K562 (cell line): Measurements from ENCODE around the gene CERS6. TPM values are rescaled to one million over a fixed set of nuclear protein-coding genes. Genes with fewer than 3 reads are reported as not detected.

ENCODE experiments used
- ATAC-seq: fragments of 200-7000 bp; cut with Tn5 transposase; 3 replicates; pipeline ENCODE4 v1.9.1; 2020; ENCODE audit warnings: moderate library complexity
- BruUV-seq: library from RNA; stranded (reverse); fragments of 400-500 nt; replicated peaks from 2 replicates; lab custom pipeline; 2021; lab: Mats Ljungman, UMichigan
- CTCF ChIA-PET: fragments of 300-600 bp; formaldehyde crosslinking; extraction: SDS; loops from one replicate; lab custom pipeline; 2021; ENCODE audit warnings: low intra/inter-chr PET ratio; lab: Yijun Ruan, JAX
- POLR2A ChIA-PET: fragments of 300-600, 350-650 bp; sonication (Branson Sonifier 250); formaldehyde crosslinking; extraction: SDS; loops from one replicate; lab custom pipeline; 2021; ENCODE audit warnings: antibody characterized with exemption, inconsistent platforms; lab: Yijun Ruan, JAX
- DNase-seq, 4 experiments: peaks; one replicate each; pipeline versions ENCODE4 v3.0.0 to v3.0.0-alpha.2; 2011 to 2018; ENCODE audit warnings: low spot score in 3 of 4, mixed read lengths in 3 of 4; ENCODE audit errors: extremely low read depth in 1 of 4
- FAIRE-seq: peaks from 2 replicates; lab custom pipeline; 2011; peaks lifted over from hg19 to GRCh38; lab: Jason Lieb, UNC
- H2AFZ ChIP-seq: 2 replicates; pipeline ENCODE4 v1.6.0; 2011; ENCODE audit warnings: low read depth, low read length, control low read depth, inconsistent platforms
- H3K27ac ChIP-seq: fragments of 200-600 bp; 3 replicates; pipeline ENCODE4 v1.8.0; 2011; ENCODE audit warnings: low read depth, mild to moderate bottlenecking, control low read depth, inconsistent platforms, low read length, moderate library complexity, mixed read lengths; ENCODE audit errors: extremely low read depth
- H3K27me3 ChIP-seq, 2 experiments: fragments of 300-600 bp in 1 of 2; 2 replicates in 1 of 2; 3 replicates in 1 of 2; pipeline versions ENCODE4 v1.6.0 to v1.8.0; 2011; ENCODE audit warnings: inconsistent platforms in 2 of 2, low read length in 2 of 2, mild to moderate bottlenecking in 1 of 2, mixed read lengths in 1 of 2, moderate library complexity in 1 of 2; ENCODE audit not compliant: control insufficient read depth in 2 of 2, insufficient read depth in 2 of 2
- H3K36me3 ChIP-seq: fragments of 300-600 bp; 3 replicates; pipeline ENCODE4 v1.8.0; 2011; ENCODE audit warnings: mild to moderate bottlenecking, low read length, inconsistent platforms; ENCODE audit not compliant: control insufficient read depth, insufficient read depth
- H3K4me1 ChIP-seq, 2 experiments: fragments of 200-600 bp in 1 of 2; replicated peaks in 1 of 2; 2 replicates in 1 of 2; 3 replicates in 1 of 2; pipeline versions ENCODE4 v1.5.1 to v1.8.0; 2011; ENCODE audit warnings: inconsistent platforms in 2 of 2, low read length in 2 of 2, mild to moderate bottlenecking in 1 of 2, mixed read lengths in 1 of 2, moderate library complexity in 1 of 2; ENCODE audit not compliant: control insufficient read depth in 2 of 2, insufficient read depth in 2 of 2
- H3K4me2 ChIP-seq: 2 replicates; pipeline ENCODE4 v1.6.1; 2011; ENCODE audit warnings: low read length, control low read depth, inconsistent platforms, mixed read lengths; ENCODE audit not compliant: insufficient read depth
- H3K4me3 ChIP-seq: fragments of 200-600 bp; sonication (generic), shearing (Covaris generic); 2 replicates; pipeline ENCODE4 v1.5.1; 2016; ENCODE audit warnings: control low read depth, inconsistent platforms
- H3K79me2 ChIP-seq: fragments of 200-600 bp; 3 replicates; pipeline ENCODE4 v1.8.0; 2011; ENCODE audit warnings: low read length, inconsistent platforms; ENCODE audit not compliant: control insufficient read depth, insufficient read depth
- H3K9ac ChIP-seq, 2 experiments: 2 replicates each; pipeline versions ENCODE4 v1.6.0 to v1.6.1; 2011; ENCODE audit warnings: low read depth in 2 of 2, low read length in 2 of 2, control low read depth in 1 of 2, inconsistent platforms in 1 of 2, mild to moderate bottlenecking in 1 of 2, mixed read lengths in 1 of 2; ENCODE audit not compliant: insufficient read depth in 1 of 2
- H3K9me1 ChIP-seq: one replicate; pipeline ENCODE4 v1.6.0; 2011; ENCODE audit warnings: inconsistent platforms, mild to moderate bottlenecking, low read length, moderate library complexity; ENCODE audit not compliant: control insufficient read depth, insufficient read depth
- H3K9me3 ChIP-seq: replicated peaks from 2 replicates; pipeline ENCODE4 v1.5.1; 2011; ENCODE audit warnings: low read depth, low read length, inconsistent platforms; ENCODE audit not compliant: control insufficient read depth, insufficient read depth
- H4K20me1 ChIP-seq: replicated peaks from 2 replicates; pipeline ENCODE4 v1.6.1; 2011; ENCODE audit warnings: low read length, inconsistent platforms, mixed read lengths; ENCODE audit not compliant: control insufficient read depth, insufficient read depth
- BRF1 ChIP-seq: IDR thresholded peaks from 3 replicates; pipeline ENCODE4 v1.6.1; 2011; ENCODE audit warnings: borderline replicate concordance, mild to moderate bottlenecking; ENCODE audit not compliant: insufficient read length; ENCODE audit errors: extremely low read depth
- CAMTA2 ChIP-seq: fragments of 250-450 bp; sonication (Bioruptor Pico); conservative IDR thresholded peaks from 2 replicates; pipeline ENCODE4 v1.5.1; 2022
- CREBBP ChIP-seq: IDR thresholded peaks from one replicate; pipeline ENCODE4 v1.6.1; 2012; ENCODE audit warnings: low read depth, mild to moderate bottlenecking, control low read depth, inconsistent platforms, low read length
- NFRKB ChIP-seq: fragments of 450-650 bp; IDR thresholded peaks from 2 replicates; pipeline ENCODE4 v1.6.1; 2016; ENCODE audit warnings: low read depth
- PTBP1 ChIP-seq: fragments of 200-400 bp; formaldehyde crosslinking; IDR thresholded peaks from 2 replicates; pipeline ENCODE4 v1.6.1; 2017; ENCODE audit warnings: low read depth, low read length
- PTRF ChIP-seq: fragments of 450-650 bp; IDR thresholded peaks from 2 replicates; pipeline ENCODE4 v1.6.1; 2016; ENCODE audit warnings: mild to moderate bottlenecking, missing genetic modification characterization, missing compliant biosample characterization
- USF2 ChIP-seq: sonication (generic); formaldehyde crosslinking; IDR thresholded peaks from 2 replicates; pipeline ENCODE4 v1.5.0; 2020; ENCODE audit warnings: missing genetic modification reagents
- WGBS: fragments of 100-300 bp; shearing (Covaris generic); methylation state at CpG from one replicate; pipeline ENCODE4 v1.1.6; 2016; ENCODE audit warnings: low coverage, mixed read lengths; ENCODE audit not compliant: insufficient coverage; ENCODE audit errors: missing lambda C conversion rate; 5-methylcytosine and 5-hydroxymethylcytosine counted together
- in situ Hi-C: fragments of 300-500 bp; cut with MboI; formaldehyde crosslinking; loops from 4 replicates; pipeline ENCODE4 v1.15.0; 2018; ENCODE audit warnings: inconsistent platforms, mixed read lengths
- intact Hi-C: fragments of 100-400 bp; cut with micrococcal nuclease; formaldehyde crosslinking; loops from 2 replicates; pipeline ENCODE4 v1.14.2; 2022
- polyA plus RNA-seq, 8 experiments: library from polyadenylated mRNA; depleted of rRNA in 4 of 8; stranded (reverse) in 5 of 8; unstranded in 3 of 8; fragments of >200 nt; fragmentation: Nextera tagmentation in 2 of 8; fragmentation: Illumina TruSeq in 1 of 8; extraction: Ambion mirVana in 2 of 8; extraction: Trizol in 1 of 8; gene quantifications; 2 replicates each; pipeline versions ENCODE4 v1.2.1 to v1.2.3, GENCODE V29; 2011 to 2014; ENCODE audit warnings: inconsistent platforms in 1 of 8, missing spikeins in 1 of 8
- total RNA-seq, 7 experiments: library from RNA; depleted of rRNA in 6 of 7; stranded (reverse); fragments of >200 nt in 6 of 7; fragmentation: Illumina TruSeq in 2 of 7; extraction: Trizol in 2 of 7; gene quantifications; 2 replicates each; pipeline versions ENCODE4 v1.2.1 to v1.2.3, GENCODE V29; 2011 to 2021; ENCODE audit warnings: low replicate concordance in 1 of 7
- TF ChIP-seq, protein P1 (sequence below): sonication (generic); formaldehyde crosslinking; IDR thresholded peaks from 2 replicates; pipeline ENCODE4 v1.8.1; 2023; ENCODE audit warnings: mild to moderate bottlenecking, missing genetic modification reagents

The CERS6 gene
- total and polyA plus RNA-seq, 9 of the 15 experiments (the other 6 are each of a cell fraction or from before 2014, with no cell fraction given): 1.6 to 13.6 (median 11.4) TPM

GRCh38 chr2:168525020-168525419 lies 68.9 kb downstream of the CERS6 start:
- TF ChIP-seq PTRF (no peak), BRF1 (no peak), CAMTA2 (no peak), PTBP1 (no peak), CREBBP (no peak), USF2 (no peak), NFRKB (no peak)
- TF ChIP-seq, protein P1, sequence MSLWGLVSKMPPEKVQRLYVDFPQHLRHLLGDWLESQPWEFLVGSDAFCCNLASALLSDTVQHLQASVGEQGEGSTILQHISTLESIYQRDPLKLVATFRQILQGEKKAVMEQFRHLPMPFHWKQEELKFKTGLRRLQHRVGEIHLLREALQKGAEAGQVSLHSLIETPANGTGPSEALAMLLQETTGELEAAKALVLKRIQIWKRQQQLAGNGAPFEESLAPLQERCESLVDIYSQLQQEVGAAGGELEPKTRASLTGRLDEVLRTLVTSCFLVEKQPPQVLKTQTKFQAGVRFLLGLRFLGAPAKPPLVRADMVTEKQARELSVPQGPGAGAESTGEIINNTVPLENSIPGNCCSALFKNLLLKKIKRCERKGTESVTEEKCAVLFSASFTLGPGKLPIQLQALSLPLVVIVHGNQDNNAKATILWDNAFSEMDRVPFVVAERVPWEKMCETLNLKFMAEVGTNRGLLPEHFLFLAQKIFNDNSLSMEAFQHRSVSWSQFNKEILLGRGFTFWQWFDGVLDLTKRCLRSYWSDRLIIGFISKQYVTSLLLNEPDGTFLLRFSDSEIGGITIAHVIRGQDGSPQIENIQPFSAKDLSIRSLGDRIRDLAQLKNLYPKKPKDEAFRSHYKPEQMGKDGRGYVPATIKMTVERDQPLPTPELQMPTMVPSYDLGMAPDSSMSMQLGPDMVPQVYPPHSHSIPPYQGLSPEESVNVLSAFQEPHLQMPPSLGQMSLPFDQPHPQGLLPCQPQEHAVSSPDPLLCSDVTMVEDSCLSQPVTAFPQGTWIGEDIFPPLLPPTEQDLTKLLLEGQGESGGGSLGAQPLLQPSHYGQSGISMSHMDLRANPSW (CRISPR knock-in tag): no peak
- CTCF ChIA-PET: no interaction called here
- intact Hi-C loops (no loop called here), in situ Hi-C loops (no loop called here)
- WGBS: 17% methylated on average over 3 of the region's 3 CpGs
- FAIRE-seq (no peak), ATAC-seq (no peak), DNase-seq (no peak)
- Histone ChIP-seq H3K9me3 (no peaks in the 10 kb centered on the region), H3K4me3 (no peak overlapping the region), H3K36me3 (no peaks in the 10 kb centered on the region), H3K4me1 (peaks cover 0 to 29% of the 10 kb centered on the region in 2 experiments; a peak in 4 of 5 replicates), H4K20me1 (no peaks in the 10 kb centered on the region), H3K4me2 (no peak overlapping the region), H3K79me2 (peaks cover 23% of the 10 kb centered on the region; the same call in 2 of the 3 replicates), H3K27me3 (no peaks in the 10 kb centered on the region), H3K9me1 (no peaks in the 10 kb centered on the region), H3K9ac (no peak overlapping the region), H3K27ac (no peak overlapping the region), H2AFZ (no peak overlapping the region)
- POLR2A ChIA-PET: interaction anchor here (0.6 to 1.3 kb wide), 4 partner anchors 10 to 411 kb away, joined by 3 to 6 read pairs (median 4); no protein-coding TSS in a partner anchor
- BruUV-seq: no TSS peak
